Panc1 (cell line): ENCODE data around the gene MED31. TPM values are rescaled to one million over a fixed set of nuclear protein-coding genes. Genes with fewer than 3 reads are reported as not detected.
"Not testable (repeated sequence)": the region's sequence is repeated elsewhere in the genome, so short reads cannot be mapped to it uniquely, and the experiment has no call there.

Experiments
- ATAC-seq: fragments of 200-7000 bp; cut with Tn5 transposase; 2 replicates; pipeline ENCODE4 v1.9.1; 2020; ENCODE audit warnings: mild to moderate bottlenecking, moderate library complexity
- BruUV-seq: library from RNA; stranded (reverse); fragments of 400-500 nt; replicated peaks from 2 replicates; lab custom pipeline; 2021; lab: Mats Ljungman, UMichigan
- CTCF ChIA-PET: fragments of 300-600 bp; sonication (Branson Sonifier 250); formaldehyde crosslinking; loops from one replicate; lab custom pipeline; 2022; ENCODE audit warnings: antibody characterized with exemption; lab: Charles Lee
- POLR2A ChIA-PET: fragments of 300-600 bp; sonication (Branson Sonifier 250); formaldehyde crosslinking; loops from one replicate; lab custom pipeline; 2022; ENCODE audit warnings: antibody characterized with exemption; lab: Charles Lee
- DNase-seq: peaks from one replicate; pipeline ENCODE4 v3.0.0-alpha.2; 2010; ENCODE audit warnings: low read depth, low spot score
- H3K27ac ChIP-seq: 2 replicates; pipeline ENCODE4 v1.5.1; 2011; ENCODE audit warnings: mild to moderate bottlenecking, low read length, inconsistent platforms
- H3K27me3 ChIP-seq: fragments of 200-500 bp; sonication (Bioruptor generic); 2 replicates; pipeline ENCODE4 v1.6.0; 2014; ENCODE audit warnings: low read length, inconsistent platforms; ENCODE audit not compliant: control insufficient read depth, insufficient read depth
- H3K36me3 ChIP-seq: fragments of 200-500 bp; sonication (Bioruptor generic); 2 replicates; pipeline ENCODE4 v1.5.1; 2014; ENCODE audit warnings: inconsistent platforms, mild to moderate bottlenecking, low read length, moderate library complexity; ENCODE audit not compliant: control insufficient read depth, insufficient read depth
- H3K4me1 ChIP-seq: 2 replicates; pipeline ENCODE4 v1.5.1; 2011; ENCODE audit warnings: inconsistent platforms, mild to moderate bottlenecking, low read length, moderate library complexity; ENCODE audit not compliant: control insufficient read depth, insufficient read depth
- H3K4me3 ChIP-seq, 2 experiments: 2 replicates each; pipeline ENCODE4 v1.5.1; 2011 to 2012; ENCODE audit warnings: low read depth in 2 of 2, low read length in 2 of 2, mild to moderate bottlenecking in 2 of 2, inconsistent platforms in 1 of 2, moderate library complexity in 1 of 2
- H3K9me3 ChIP-seq: fragments of 200-500 bp; sonication (Bioruptor generic); 2 replicates; pipeline ENCODE4 v1.5.1; 2014; ENCODE audit warnings: low read depth, mild to moderate bottlenecking, inconsistent platforms, low read length, moderate library complexity; ENCODE audit not compliant: control insufficient read depth, insufficient read depth
- CTCF ChIP-seq: fragments of 450-650 bp; IDR thresholded peaks from 2 replicates; pipeline ENCODE4 v1.5.1; 2017; ENCODE audit warnings: mild to moderate bottlenecking
- POLR2AphosphoS5 ChIP-seq: IDR thresholded peaks from 2 replicates; pipeline ENCODE4 v1.6.1; 2012; ENCODE audit warnings: mild to moderate bottlenecking, low read depth, low read length, moderate library complexity
- REST ChIP-seq, 2 experiments: IDR thresholded peaks; 2 replicates each; pipeline ENCODE4 v1.6.1; 2011 to 2012; ENCODE audit warnings: low read depth in 2 of 2, control low read depth in 1 of 2, low read length in 1 of 2, mild to moderate bottlenecking in 1 of 2, moderate library complexity in 1 of 2; ENCODE audit not compliant: insufficient read depth in 1 of 2
- SIN3A ChIP-seq: IDR thresholded peaks from 2 replicates; pipeline ENCODE4 v1.6.1; 2012; ENCODE audit warnings: low read depth, mild to moderate bottlenecking, low read length, moderate library complexity, borderline replicate concordance; ENCODE audit not compliant: insufficient read depth
- in situ Hi-C: cut with HindIII; loops from 2 replicates; pipeline ENCODE4 v1.10.0; 2016; ENCODE audit warnings: low sequenced_read_pairs, low pct_unique_long_range_greater_than_20kb
- intact Hi-C: fragments of 100-400 bp; cut with micrococcal nuclease; formaldehyde crosslinking; loops from one replicate; pipeline ENCODE4 v1.10.0; 2022; ENCODE audit not compliant: unreplicated experiment
- total RNA-seq: library from RNA; stranded (reverse); gene quantifications from one replicate; pipeline ENCODE4 v1.2.1, GENCODE V29; 2021; ENCODE audit not compliant: unreplicated experiment

MED31 gene
- total RNA-seq, 1 experiment from 2014 or later = 18.6 TPM

- H3K27me3 ChIP-seq = peaks cover 3% of the 10 kb centered on the region; the same call in 1 of the 2 replicates
- no peak overlapping the region for H3K27ac ChIP-seq
- DNase-seq (no peak), ATAC-seq (no peak)
- no peak overlapping the region for H3K4me3 ChIP-seq
- no peaks in the 10 kb centered on the region for H3K9me3 ChIP-seq
- in situ Hi-C loops (no loop called here), intact Hi-C loops (loop anchor here (1.0 kb wide), 1 partner anchor 134 kb away; no protein-coding TSS in a partner anchor)
- TF ChIP-seq CTCF = no peak
- no peak for TF ChIP-seq SIN3A
- CTCF ChIA-PET = interaction anchor here (0.6 kb wide), 1 partner anchor 157 kb away, joined by 3 read pairs; no protein-coding TSS in a partner anchor
- no peaks in the 10 kb centered on the region for H3K4me1 ChIP-seq
- no TSS peak for BruUV-seq
- POLR2A ChIA-PET = no interaction called here
- H3K36me3 ChIP-seq = no peaks in the 10 kb centered on the region
These were observed 15.2 kb upstream of the MED31 start for GRCh38 chr17:6666557-6666956.

- peak; percentile 93 for ATAC-seq
- Histone ChIP-seq H3K9me3 (no peaks in the 10 kb centered on the region), H3K27ac (no peak overlapping the region), H3K4me1 (no peaks in the 10 kb centered on the region), H3K36me3 (no peaks in the 10 kb centered on the region), H3K27me3 (peaks cover 3% of the 10 kb centered on the region; the same call in 1 of the 2 replicates), H3K4me3 (no peak overlapping the region)
- intact Hi-C loops (loop anchor here (1.0 kb wide), 1 partner anchor 134 kb away; no protein-coding TSS in a partner anchor), in situ Hi-C loops (no loop called here)
- TF ChIP-seq CTCF (peak; percentile 92), POLR2AphosphoS5 (no peak)
- no peak for DNase-seq
- CTCF ChIA-PET = interaction anchor here (0.6 kb wide), 1 partner anchor 158 kb away, joined by 3 read pairs; no protein-coding TSS in a partner anchor
- POLR2A ChIA-PET = no interaction called here
- BruUV-seq = no TSS peak
These were observed 14.7 kb upstream of the MED31 start for GRCh38 chr17:6666077-6666521.

GRCh38 chr17:6663200-6663599 is 11.8 kb upstream of the MED31 start:
- DNase-seq, H3K4me3 ChIP-seq, H3K27me3 ChIP-seq, intact Hi-C loops, CTCF ChIA-PET, H3K4me1 ChIP-seq, POLR2A ChIA-PET, H3K27ac ChIP-seq, in situ Hi-C loops, H3K36me3 ChIP-seq, ATAC-seq, H3K9me3 ChIP-seq, BruUV-seq: not testable (repeated sequence)

- H3K27ac ChIP-seq = no peak overlapping the region
- no peaks in the 10 kb centered on the region for H3K36me3 ChIP-seq
- no peaks in the 10 kb centered on the region for H3K9me3 ChIP-seq
- BruUV-seq = no TSS peak
- TF ChIP-seq CTCF (no peak), REST (IDR thresholded peaks at IDR 0.05; ENCODE audit: insufficient read depth in 1 of 2, low read depth in 2 of 2, low read length in 1 of 2) (no peak)
- H3K4me3 ChIP-seq = no peak overlapping the region
- peaks cover 3% of the 10 kb centered on the region; the same call in 1 of the 2 replicates for H3K27me3 ChIP-seq
- no peaks in the 10 kb centered on the region for H3K4me1 ChIP-seq
- in situ Hi-C loops = no loop called here
- ChIA-PET CTCF (interaction anchor here (0.6 kb wide), 1 partner anchor 55 kb away, joined by 7 read pairs; no protein-coding TSS in a partner anchor), POLR2A (no interaction called here)
- ATAC-seq = no peak
- intact Hi-C loops = no loop called here
- DNase-seq = no peak
These were observed 10.1 kb upstream of the MED31 start for GRCh38 chr17:6661464-6661848.
